ENCODE data around the gene MIPOL1.
"Not testable (repeated sequence)": the region's sequence is repeated elsewhere in the genome, so short reads cannot be mapped to it uniquely, and the experiment has no call there.

The MIPOL1 gene

GRCh38 chr14:37197421-37198272 lies at the start of gene MIPOL1:
TSS of gene MIPOL1 (plus strand) at chr14:37197937. CDS start at chr14:37247889, 49,952 bp downstream.
- peak; percentile 78 for DNase-seq

- peak; percentile 16 for DNase-seq
Observed at GRCh38 chr14:37150414-37150813, 47.3 kb upstream of the MIPOL1 start.

GRCh38 chr14:37153005-37153404 lies 44.7 kb upstream of the MIPOL1 start:
- no peak for DNase-seq

DNA sequence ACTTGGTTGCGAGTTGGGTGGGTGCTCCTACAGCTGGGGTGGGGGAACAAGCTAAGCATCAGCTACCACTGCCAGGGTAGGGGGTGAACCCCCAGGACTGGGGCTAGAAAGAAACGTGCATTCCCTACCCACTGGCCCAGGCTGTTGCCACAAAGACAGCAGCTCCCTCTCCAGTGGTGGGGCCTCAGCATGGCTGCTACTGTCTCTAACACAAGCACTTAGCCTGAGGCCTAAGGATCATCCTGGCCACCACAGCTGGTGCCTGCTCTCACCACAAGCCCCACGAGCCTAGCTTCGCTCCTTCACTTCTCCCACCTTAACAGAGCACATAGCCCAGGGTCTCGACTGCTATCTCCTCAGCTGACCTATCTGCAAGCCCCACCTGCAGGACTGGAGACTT lies 44.3 kb upstream of the MIPOL1 start:
- no peak for DNase-seq

GRCh38 chr14:37157987-37158386 lies 39.8 kb upstream of the MIPOL1 start:
- DNase-seq: no peak

GRCh38 chr14:37162307-37162706 lies 35.4 kb upstream of the MIPOL1 start:
- DNase-seq: not testable (repeated sequence)

DNA sequence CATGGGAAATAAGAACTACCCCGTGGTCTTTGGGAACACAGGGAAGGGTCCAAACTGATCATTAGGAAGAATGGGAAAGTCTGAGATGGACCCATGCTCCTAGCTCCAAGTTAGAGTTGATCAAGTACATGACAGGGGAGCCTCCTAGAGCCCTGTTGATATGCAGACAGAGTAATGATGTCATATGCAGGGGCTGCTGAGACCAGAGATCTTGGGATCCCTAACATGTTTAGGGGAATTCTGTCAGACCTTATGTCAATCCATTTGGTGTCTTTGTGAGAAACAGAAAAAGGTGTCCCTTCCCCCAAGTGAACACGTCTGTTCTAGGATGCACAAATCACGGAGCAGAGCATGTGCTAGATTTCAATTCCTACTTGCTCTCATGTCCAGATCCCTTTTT lies 31.9 kb upstream of the MIPOL1 start:
- no peak for DNase-seq

GRCh38 chr14:37167151-37168047 lies 30.3 kb upstream of the MIPOL1 start:
- no peak for DNase-seq

DNA sequence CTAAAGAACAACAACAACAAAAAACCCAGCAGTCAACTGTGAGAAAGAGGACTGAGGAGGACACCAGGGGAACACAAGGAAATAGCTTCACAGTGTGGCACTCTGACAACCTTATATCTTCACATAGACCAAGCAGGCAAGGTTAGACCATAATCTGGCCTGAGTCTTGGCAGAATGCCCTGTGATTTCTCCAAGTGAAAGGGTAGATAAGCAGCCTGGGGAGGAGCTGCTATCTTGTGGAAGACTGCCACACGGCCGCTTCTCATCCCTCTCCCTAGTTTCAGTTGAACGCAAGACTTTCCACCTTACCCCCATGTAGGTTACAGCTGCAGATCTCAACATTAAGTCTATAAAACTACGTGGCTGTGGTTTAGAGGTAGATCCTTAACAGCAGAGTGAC lies 29.0 kb upstream of the MIPOL1 start:
- DNase-seq: no peak

DNA sequence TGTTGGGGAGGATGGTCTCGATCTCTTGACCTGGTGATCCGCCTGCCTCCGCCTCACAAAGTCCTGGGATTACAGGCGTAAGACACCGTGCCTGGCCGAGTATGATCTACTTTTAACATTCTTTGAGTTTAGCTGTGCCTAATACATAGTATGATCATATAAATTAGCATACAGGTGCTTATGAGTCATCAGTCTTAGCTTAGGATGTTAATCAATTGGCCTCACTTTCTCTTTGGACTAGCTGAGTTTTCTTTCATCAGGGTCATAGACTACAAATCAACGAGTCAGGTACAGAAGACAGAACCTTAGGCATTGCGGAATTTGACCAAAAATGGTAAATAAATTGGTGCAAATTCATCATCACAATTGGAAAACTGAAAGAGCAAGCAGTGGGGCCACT lies 27.5 kb upstream of the MIPOL1 start:
- DNase-seq: no peak

- no peak for DNase-seq
Observed at GRCh38 chr14:37170993-37171392, 26.7 kb upstream of the MIPOL1 start.

DNA sequence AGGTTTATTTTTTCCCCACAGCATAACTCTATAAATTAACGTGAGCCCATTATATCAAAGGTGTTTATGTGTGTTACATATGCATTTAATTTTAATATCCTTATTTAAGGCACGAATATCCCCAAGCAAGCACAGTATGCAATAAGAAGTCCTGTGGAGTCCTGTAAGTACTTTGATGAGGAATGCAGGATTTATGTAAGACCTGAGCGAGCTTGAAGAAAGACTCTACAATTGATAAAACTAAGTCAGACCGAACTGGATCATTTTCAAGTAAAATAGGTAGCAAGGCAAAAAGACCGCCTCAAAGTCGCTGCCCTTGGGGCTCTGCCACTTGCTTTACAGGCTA lies 26.1 kb upstream of the MIPOL1 start:
- no peak for DNase-seq

GRCh38 chr14:37172024-37172869 lies 25.5 kb upstream of the MIPOL1 start, which contains the start of gene SLC25A21:
TSS of gene SLC25A21 (minus strand) at chr14:37172606.
- DNase-seq: peak; percentile 78

DNA sequence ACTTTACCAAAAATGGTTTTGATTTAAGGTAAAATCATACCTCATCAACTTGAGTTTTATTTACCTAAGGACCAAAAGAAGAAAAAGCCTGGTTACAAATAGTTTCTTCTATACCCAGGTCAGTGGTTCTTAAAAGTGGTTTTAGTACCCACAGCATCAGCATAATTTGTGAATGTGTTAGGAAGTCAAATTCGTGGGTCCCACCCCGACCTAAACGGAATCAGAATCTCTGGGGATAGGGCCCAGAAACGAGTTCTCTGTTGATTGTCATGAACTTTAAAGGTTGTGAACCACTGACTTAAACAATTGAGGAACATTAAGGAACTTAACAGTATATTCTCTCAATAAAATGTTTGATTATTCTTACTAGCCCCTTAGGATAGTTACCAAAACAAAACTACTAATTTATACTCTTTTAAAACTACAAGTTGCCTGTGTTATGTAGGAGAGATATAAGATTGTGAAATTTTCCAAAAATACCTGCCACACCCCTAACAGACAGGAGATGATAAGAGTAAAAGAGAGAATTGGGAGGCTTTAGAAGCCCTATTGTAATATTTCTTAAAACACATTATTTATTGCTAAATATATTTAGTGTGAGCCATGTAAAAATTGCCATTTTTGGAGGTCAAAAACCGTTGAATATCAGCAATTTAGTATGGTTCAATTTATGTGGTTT lies 24.7 kb upstream of the MIPOL1 start:
- DNase-seq: no peak

- no peak for DNase-seq
Observed at GRCh38 chr14:37179896-37180502, 17.7 kb upstream of the MIPOL1 start.

- DNase-seq: not testable (repeated sequence)
Observed at GRCh38 chr14:37180886-37181285, 16.9 kb upstream of the MIPOL1 start.

DNA sequence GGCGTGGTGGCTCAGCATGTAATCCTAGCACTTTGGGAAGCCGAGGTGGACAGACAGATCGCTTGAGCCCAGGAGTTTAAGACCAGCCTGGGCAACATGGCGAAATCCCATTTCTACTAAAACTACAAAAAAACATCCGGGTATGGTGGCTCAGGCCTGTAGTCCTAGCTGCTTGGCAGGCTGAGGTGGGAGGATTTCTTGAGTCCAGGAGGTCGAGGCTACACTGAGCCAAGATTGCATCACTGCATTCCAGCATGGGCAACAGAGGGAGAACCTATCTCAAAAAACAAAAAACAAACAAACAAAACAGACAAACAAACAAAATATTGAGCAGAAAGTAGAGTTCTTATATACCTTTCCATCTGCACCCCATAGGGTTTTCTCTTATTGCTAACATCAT lies 16.3 kb upstream of the MIPOL1 start:
- DNase-seq: no peak

DNA sequence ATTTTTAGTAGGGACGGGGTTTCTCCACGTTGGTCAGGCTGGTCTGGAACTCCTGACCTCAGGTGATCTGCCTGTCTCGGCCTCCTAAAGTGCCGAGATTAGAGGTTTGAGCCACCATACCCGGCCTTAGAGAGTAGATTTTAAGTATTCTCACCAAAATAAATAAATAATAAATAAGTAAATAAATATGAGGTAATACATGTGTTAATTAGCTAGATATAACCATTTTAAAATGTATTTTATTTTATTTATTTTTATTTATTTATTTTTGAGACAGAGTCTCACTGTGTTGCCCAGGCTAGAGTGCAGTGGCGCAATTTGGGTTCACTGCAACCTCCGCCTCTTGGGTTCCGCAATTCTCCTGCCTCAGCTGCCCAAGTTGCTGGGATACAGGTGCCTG lies 13.2 kb upstream of the MIPOL1 start:
- not testable (repeated sequence) for DNase-seq

- DNase-seq: no peak
Observed at GRCh38 chr14:37185670-37186069, 12.1 kb upstream of the MIPOL1 start.

DNA sequence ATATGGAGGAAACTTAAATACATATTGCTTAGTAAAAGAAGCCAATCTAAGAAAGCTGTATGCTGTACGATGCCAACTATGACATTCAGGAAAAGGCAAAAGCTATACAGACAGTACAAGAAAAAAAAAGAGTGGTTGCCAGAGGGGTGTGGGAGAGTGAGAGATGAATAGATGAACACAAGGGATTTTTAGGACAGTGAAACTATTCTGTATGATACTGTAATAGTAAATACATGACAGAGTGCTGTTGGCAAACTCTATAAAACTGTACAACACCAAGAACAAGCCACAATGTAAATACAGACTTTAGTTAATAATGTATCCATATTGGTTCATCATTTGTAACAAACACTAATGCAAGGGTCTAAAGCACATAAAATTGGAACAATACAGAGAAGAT lies 10.9 kb upstream of the MIPOL1 start:
- DNase-seq: no peak

DNA sequence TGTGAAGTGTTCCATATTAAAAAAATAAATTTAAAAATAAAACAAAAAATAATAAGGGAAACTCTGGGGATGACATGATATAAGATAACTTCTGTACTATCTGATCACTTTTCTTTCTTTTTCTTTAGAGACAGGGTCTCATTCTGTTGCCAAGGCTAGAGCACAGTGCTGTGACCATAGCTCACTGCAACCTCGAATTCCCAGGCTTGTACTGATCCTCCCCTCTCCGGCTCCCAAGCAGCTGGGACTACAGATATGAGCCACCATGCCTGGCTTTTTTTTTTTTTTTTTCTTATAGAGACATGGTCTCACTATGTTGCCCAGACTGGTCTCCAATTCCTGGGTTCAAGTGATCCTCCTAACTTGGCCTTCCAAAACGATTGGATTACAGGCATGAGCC lies 10.4 kb upstream of the MIPOL1 start:
- DNase-seq: no peak

Data from DMS 273 treated with DMSO at 0.1 percent for 48 hours (cell line).